Activated CD4-positive, alpha-beta T cell treated with anti-CD3 and anti-CD28 coated beads for 1 hour (primary cell): ENCODE measurements around the gene RNF182.
"Not testable (repeated sequence)": the region's sequence is repeated elsewhere in the genome, so short reads cannot be mapped to it uniquely, and the experiment has no call there.

ENCODE experiments used
- DNase-seq: peaks from one replicate; pipeline ENCODE4 v3.0.0-alpha.2; 2020

Gene RNF182

DNA sequence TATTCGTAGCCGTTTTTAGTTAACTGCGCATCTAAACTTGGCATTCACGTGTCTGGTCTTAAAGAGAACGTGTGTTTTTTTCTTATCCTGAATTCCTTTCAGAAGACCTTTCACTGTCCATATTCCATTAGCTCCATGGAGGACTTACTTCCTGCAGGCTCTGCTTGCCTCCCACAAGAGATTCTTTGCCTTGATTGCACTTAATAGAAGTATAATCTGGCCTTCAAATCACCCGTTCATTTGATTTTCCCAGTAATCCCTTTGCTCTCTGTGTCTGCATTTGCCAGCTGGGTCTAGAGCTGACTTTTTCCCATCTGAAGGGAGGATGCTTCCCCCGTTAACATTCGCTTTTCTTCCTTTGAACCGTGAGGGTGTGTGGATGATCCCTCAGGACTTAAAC is 79.5 kb downstream of the RNF182 start:
- DNase-seq, result no peak

DNA sequence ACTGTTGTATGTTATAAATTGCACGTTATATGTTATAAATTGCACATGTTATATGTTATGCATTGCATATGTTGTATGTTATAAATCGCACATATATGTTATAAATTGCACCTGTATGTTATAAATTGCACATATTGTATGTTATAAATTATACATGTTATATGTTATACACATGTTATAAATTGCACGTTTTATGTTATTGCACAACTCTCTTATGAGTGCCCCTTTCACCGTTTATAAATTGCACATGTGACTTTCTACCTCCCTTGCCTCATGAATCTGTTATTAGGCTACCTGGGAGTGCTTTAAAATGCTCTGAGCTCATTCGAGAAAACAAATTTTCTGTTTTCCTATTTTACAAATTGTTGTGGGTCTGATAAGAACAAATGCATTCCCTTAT is 84.1 kb downstream of the RNF182 start:
- DNase-seq, result no peak

DNA sequence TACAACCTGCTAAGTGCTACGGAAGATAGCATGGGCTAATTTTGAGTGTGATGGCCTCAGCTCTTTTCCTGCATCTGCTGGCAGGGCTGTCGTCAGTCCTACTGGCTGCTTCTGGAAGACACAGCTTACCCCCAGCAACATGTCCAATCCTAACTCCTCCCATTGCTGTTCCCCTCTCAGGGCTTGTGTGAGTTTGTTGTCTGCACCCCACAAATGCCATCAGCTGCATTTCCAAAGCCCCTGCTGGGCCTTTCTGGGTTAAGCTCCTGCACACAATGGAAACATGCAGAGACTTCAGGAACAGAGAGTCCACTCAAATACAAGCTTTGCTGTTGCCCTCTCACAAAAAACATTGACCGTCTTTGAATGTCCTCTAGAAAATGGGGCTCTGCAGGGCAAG is 84.7 kb downstream of the RNF182 start:
- DNase-seq, result no peak

DNA sequence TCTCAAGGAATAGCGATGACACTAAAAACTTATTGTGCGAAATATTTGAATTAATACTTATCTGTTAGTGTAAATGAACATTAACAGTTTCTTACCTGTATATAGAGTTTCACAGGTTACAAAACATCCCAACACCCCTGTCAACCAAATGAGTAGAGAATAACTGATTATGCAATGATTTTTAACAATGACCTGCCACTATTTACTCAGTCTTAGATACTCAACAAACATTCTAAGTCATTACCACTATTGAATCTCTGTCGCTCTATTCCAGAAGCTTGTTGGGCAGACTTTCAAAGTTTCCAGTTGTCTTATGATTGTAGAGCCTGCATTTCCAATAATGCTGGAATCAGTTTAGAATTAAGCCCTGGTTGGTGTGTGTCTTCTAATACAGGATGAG is 85.5 kb downstream of the RNF182 start:
- DNase-seq, result no peak

DNA sequence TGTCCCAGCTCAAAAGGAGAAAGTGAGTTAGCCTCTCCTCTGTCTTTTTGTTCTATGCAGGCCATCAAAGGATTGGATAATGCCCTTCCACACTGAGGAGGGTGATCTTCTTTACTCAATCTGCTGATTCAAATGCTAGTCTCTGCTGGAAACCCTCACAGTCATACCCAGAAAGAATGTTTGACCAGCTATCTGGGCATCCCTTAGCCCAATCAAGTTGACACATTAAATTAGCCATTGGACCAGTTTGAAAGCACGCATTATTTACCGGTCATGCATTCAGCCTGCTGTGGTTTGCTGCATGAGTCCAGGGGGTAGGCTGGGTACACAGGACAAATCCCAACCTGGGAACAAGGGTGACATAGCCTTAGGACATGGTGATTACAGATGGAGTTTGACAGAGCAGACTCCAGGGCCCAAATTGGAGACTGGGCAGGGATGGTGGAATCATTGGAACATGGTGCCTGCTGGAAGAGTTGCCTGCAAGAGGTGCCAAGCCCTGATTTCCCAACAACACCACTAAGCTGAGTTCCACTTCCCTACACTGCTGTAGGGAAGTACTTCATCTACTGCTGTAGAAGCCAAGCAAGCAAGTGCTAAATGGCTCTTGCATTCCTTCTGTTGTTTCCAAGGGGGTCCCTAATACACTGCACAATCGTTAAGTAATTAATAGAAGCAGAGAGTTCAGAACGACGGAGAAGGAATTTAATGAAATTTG is 87.7 kb downstream of the RNF182 start:
- DNase-seq, result no peak

DNA sequence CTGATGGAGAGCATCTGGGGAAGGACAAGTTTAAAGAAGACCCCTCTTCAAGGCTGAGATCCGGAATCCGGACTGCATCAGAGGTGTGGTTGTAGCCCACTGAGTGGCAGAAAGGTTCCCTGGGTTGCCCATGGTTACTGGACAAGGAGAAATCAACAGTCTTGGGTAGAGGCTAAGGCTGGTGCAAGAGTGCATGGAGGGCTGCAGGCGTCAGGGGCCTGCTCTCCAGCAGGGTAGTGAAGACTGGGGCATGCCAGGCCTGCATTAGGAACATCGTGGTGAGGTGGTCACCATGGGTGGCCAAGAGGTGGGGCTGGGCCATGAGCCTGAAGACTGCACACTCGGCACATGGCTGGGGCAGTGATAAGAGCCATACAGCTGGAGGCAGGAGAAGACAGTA is 91.2 kb downstream of the RNF182 start:
- DNase-seq, result no peak

DNA sequence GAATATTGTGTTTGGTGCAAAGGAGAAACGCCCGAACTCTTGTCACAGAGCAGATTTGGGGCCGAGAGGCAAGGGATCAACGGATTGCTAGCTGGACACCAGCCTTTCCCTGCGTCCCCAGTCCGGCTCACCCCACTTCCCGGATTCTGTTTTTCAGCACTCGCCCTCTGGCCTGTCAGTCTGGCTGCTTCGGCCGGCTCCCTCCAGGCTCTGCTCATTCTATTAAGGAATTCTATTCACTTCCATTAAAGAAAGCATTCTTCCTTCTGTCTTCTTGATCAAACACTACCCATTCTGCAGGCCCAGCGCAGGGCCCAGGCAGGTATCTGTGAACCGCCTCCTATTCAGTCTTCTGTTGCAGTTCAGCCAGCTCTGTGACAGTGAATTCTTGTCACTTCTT is 91.7 kb downstream of the RNF182 start:
- DNase-seq, result no peak

DNA sequence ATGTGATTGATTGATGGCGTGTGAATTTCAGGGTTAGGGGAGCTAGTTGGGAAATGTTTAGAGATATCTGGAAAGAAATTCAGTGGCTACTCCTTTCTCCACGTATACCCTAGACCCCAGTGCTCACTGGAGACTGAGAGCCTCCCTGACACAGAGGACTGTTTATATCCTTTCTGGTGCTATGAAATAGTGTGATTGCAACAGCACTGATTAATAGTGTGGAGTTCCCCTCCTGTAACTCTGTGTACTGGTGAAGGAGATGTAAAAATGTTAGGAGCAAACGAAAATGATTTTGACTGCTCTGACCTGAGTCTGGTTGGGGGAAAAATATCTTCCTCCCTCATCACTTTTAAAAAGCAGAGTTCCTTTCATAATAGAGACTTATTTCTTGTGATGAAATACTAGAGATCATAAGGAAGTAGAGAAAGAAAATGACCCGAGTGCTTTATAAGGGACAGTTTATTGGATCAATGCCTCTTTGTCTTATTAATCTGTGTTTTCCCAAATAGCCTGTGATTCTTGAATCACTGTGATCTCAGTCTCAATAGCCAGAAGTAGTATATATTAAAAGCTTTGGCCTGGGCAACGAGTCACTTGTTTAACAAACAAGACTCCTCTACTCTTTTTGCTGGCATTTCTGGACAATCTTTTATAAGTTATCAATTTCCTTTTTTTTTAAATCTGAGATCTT is 92.3 kb downstream of the RNF182 start:
- DNase-seq, result no peak

DNA sequence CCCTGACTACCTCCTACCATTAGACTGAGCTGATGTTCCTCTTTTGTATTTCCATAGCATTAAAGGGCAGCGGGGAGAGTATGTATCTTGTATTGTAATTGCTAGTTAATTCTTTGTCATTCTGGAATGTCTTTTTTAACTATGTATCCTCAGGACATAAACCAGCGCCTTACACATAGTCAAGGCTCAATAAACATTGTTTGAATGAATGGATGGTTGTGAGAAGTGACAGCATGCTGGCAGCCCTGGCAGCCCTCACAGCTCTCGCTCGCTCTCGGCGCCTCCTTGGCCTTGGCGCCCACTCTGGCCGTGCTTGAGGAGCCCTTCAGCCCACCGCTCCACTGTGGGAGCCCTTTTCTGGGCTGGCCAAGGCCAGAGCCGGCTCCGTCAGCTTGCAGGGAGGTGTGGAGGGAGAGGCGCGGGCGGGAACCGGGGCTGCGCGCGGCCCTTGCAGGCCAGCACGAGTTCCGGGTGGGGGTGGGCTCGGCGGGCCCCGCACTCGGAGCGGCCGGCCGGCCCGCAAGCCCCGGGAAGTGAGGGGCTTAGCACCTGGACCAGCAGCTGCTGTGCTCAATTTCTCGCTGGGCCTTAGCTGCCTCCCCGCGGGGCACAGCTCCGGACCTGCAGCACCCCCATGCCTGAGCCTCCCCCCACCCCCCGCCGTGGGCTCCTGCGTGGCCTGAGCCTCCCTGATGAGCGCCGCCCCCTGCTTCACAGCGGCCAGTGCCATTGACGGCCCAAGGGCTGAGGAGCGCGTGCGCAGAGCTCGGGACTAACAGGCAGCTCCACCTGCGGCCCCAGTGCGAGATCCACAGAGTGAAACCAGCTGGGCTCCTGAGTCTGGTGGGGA is 93.1 kb downstream of the RNF182 start:
- no peak for DNase-seq

DNA sequence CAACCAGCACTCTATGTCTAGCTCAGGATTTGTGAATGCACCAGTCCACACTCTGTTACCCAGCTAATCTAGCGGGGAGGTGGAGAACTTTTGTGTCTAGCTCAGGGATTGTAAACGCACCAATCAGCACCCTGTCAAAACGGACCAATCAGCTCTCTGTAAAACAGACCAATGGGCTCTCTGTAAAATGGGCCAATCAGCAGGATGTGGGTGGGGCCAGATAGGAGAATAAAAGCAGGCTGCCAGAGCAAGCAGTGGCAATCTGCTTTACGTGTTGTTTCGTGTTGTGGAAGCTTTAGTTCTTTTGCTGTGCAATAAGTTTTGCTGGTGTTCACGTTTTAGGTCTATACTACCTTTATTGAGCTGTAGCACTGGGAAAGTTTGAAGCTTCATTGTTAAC is 93.8 kb downstream of the RNF182 start:
- not testable (repeated sequence) for DNase-seq

DNA sequence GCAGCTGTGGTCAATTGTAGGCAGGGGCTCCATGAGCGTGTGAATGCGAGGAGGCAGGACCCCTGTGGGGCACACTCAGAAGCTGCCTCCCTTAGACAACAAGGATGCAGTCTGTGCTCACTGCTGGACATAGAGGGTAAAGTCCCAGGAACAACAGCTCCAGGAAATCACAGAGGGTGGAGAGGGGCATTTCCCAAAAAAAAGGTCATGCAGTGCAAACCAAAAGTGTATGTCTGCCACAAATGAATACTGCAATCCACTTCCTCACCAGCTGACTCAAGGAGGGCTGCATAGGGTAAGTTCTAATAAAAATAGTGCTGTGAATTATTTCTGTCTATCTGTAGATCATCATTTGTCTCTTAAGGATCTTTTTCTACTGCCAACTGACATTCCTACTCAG is 95.8 kb downstream of the RNF182 start:
- no peak for DNase-seq

DNA sequence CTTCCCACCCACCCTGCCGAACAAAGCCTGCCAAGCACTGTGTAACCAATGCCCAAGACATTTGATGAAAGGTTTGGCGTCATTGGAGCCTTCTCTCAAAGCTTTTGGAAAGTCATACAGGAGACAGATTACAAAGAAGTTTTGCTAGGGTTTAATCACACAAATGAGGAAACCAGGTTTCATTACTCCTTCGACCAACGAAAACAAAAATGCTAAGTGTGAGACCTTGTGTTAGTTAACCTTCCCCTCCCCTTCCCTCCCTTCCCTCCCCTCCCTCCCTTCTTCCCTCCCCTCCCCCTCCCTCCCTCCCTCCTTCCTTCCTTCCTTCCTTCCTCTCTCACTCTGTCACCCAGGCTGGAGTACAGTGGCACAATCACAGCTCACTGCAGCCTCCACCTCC is 96.7 kb downstream of the RNF182 start:
- DNase-seq, result no peak

DNA sequence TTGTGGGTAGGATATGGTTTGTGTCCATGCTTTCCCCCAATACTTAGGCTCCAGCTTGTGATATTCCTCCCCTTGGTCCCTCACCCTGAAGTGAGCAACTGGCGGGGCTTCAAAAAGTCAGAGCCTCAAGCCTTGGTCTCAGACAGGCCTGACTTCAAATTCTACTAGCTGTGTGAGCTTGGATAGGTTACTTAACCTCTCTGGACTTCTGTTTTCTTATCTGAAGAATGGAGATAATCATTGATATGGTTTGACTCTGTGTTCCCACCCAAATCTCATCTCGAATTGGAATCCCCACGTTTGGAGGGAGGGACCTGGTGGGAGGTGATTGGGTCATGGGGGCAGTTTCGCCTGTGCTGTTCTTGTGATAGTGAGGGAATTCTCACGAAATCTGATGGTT is 97.9 kb downstream of the RNF182 start:
- DNase-seq, result no peak

DNA sequence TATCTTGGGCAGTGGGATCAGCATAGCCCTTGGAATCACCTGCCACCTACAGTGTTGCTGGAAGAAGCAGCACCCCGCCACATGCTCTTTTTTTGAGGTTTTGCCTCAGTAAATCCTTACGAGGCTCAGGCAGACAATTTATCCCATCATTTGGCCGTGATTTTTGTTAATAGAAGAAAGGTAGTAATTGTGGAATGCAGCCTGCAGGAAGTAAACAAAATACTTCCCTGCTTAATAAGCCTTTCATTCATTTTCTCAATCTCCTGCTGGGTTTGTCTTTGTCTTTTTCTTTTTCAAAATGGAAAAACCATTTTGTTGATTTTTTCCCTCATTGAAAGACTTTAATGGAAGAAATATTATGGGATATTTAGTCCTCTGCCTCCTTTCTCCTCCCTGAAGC is 99.1 kb downstream of the RNF182 start:
- DNase-seq, result no peak

DNA sequence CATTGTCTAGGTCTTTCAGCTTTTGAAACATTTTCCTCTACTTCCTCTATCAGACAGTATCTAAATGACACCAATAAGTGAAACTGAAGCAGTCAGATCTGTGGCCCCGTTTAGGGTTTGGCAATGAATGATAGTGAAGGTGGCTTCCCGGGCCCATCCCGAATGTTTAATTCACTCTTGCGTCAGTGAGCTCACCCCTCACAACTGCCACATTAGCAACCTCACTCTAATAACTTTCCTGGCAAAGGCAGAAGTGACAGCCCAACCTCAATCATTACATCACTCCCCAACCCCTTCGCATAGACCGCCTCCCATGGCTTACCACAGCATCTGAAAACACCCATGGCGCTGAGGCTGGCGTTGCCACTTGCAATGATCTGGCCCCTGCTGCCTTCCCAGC is 100.4 kb downstream of the RNF182 start:
- DNase-seq, result no peak

DNA sequence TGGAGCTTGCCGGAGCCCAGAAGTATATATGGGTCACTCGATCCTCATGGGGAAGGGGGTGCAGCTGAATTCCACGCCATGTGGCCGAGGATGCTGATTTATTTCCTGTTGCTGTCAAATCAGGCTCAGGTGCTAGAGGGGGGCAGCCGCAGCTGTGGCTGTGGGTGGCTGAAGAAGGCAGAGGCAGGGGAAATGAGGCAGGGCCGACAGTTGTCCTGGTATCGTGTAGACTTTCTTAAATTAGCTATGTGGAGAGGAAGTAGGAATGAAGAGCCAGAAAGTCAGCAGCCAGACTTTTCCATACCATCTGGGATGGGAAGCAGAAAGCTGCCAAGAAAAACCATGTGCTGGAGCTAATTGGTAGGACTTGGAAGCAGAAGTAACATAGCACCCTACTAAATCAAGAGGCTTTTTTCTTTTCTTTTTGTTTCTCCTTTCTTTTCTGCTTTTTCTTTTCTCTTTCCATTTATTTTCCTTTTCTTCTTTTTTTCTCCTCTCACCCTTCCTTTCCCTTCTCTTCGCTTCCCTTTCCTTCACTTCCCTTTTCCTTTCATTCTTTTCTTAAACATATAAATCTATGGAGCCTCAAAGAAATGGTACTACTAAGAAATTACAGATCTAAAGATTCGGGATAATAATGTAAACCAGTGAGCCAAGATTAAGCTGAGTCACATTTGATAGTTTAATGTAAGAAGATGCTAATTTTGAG is 102.2 kb downstream of the RNF182 start:
- no peak for DNase-seq

DNA sequence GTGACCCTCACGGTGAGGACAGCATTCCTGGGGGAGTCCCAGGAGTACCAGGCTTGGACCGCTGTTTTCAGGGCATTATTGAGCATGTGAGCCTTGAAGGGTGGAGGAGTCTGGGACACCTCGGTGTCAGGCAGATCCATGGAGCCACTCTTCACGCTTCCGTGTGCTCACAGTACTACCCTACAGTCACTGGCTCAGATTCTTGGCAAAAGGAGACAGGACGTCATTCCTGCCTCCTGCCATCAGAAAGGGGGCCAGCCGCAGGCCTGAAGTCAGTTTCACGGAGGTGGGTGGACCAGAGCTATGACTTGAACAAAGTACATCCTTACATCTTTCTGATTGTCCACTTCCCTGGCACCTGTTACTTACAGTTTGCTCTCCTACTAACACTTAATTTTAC is 103.9 kb downstream of the RNF182 start:
- DNase-seq, result no peak

DNA sequence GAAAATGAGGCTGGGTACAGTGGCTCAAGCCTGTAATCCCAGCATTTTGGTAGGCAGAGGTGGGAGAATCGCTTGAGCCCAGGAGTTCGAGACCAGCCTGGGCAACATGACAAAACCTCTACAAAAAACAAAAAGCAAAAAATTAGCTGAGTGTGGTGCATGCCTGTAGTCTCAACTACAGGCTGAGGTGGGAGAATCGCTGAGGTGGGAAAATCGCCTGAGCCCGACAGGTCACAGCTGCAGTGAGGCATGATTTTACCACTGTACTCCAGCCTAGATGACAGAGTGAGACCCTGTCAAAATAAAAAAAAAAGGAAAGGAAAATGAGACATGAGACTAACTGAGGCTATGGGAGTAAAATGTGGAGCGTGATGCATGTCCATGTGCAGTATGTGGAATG is 104.9 kb downstream of the RNF182 start:
- no peak for DNase-seq
